GM18868 (cell line): ENCODE results near the gene GUCY1B1.
"Not testable (repeated sequence)": the region's sequence is repeated elsewhere in the genome, so short reads cannot be mapped to it uniquely, and the experiment has no call there.

Source experiments
- ATAC-seq: cut with Tn5 transposase; IDR thresholded peaks from one replicate; pipeline ENCODE4 v1.9.1; 2021; ENCODE audit warnings: mild to moderate bottlenecking, moderate library complexity; ENCODE audit not compliant: unreplicated experiment

GUCY1B1 gene

DNA sequence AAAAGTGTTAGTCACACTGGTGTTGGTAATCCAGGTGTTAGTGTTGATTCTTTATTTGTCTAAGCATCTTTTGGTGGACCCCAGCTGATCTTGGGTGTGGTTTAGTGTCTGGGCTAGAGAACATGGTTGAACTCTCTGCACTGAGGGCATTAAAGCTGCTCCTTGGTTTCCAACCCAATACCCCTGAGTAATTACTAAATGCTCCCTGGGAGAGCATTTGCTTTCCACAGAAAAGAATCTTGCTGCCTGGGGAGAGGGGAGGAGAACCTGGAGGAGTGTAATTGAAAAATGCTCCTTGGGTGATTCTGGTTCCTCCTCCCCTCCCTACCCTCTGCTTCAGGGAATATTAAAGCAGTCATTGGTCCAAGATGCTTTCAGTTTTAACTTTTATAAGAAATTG is 3.1 kb downstream of the GUCY1B1 start:
- no peak for ATAC-seq

DNA sequence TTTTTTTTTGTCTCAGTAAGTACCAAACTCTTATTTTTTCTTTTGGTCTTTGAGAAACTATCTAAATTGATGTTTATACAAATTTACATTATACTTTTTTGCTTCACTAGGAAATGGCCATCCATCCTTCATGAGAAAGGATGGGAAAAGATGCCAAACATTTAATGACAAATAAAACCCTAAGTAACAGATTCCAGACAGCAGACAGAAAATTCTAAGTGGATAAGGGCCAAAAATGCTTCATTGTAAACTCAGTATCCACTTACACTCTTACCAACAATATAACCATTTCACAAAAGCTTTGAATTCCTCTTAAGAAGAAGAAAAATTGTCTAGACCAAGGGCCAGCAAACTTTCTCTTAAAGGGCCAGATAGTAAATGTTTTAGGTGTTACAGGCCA is 3.5 kb downstream of the GUCY1B1 start:
- no peak for ATAC-seq

DNA sequence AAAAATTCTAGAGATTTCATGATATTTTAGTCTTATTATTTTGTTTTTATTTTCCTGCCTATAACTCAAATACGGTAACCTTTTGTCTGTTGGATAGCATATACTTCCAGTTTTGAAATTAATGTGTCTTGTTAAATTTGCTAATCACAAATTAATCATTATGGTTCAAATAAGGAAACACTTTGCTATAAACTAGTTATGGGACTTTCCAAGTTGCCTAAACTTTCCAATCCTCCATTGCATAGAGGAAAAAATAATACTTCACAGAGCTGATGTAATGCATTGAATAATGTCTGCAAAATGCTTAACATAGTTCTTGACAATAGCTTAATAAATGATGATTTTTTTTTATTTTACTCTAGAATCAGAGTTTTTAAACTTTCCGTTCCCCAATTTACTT is 4.7 kb downstream of the GUCY1B1 start:
- no peak for ATAC-seq

DNA sequence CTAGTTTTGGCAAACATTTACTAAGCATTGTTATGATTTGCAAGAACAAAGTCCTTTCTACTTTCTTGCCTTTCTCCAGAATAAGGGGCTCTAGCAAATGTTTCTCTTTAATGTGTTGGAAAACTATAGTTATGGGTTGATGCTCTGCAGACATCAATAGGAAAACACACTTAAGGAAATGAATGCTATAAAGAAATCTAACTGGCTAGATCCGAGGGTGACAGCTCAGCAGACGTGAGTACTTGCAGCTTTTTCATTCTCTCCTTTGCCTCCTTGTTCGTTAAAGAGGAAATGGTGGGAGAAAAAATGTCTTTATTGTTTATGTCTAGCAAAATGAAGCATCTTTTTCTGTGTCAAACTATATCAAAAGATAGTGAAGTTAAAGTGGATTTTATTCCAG is 6.3 kb downstream of the GUCY1B1 start:
- no peak for ATAC-seq

DNA sequence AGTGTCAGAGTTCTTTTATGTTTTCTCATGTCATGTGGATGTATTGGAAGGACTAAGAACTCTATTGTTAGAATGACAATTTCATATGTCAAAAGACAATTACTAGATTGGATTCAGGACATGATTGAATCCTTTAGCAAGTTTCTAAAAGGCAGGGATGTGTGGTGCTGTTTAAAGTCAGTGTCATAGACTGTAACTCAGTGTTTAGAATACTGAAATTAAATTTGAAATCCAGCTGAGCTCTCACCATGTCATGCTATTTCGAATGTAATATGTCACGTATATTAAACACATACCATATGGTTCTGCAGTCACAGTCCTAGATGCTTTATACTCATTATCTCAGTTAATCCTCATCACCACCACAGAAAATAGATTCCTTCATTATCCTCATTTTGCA is 7.8 kb downstream of the GUCY1B1 start:
- ATAC-seq: no peak

DNA sequence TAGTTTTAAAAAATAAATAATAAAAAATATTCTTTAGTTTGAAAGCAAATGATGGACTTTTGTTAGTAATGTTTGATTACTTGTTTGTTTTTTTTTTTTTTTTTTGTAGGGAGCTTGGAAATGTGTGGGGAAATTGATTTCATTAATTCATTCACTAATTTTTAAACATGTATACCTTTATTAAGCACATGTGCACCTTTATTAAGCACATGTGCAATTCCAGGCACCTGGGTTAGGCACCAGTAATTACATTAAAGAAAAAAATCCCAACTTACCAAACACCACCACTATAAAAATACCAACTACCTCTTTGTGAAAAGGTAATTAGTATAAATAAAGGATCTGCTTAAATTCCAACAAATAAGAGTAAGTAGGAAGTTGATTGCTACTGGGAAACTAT is 9.5 kb downstream of the GUCY1B1 start:
- ATAC-seq: no peak

DNA sequence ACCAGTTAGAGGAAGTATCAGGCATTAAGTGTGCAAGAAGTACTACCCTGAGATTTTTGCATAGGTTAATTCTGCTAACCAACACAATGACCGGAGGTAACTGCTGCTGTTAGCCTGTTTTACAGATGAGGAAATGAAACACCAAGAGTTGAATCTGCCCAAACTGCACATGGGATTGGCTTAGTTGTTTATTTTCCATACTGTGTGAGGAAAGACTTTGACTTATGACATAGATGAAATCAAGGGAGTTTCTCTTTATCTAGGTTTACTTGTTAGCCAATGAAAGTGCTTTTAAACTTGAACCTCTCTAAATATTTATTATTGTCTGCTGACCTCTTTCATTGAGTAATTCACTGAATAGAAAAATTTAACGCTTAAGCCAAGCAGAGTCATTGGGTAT is 10.3 kb downstream of the GUCY1B1 start:
- ATAC-seq: peak; percentile 80

DNA sequence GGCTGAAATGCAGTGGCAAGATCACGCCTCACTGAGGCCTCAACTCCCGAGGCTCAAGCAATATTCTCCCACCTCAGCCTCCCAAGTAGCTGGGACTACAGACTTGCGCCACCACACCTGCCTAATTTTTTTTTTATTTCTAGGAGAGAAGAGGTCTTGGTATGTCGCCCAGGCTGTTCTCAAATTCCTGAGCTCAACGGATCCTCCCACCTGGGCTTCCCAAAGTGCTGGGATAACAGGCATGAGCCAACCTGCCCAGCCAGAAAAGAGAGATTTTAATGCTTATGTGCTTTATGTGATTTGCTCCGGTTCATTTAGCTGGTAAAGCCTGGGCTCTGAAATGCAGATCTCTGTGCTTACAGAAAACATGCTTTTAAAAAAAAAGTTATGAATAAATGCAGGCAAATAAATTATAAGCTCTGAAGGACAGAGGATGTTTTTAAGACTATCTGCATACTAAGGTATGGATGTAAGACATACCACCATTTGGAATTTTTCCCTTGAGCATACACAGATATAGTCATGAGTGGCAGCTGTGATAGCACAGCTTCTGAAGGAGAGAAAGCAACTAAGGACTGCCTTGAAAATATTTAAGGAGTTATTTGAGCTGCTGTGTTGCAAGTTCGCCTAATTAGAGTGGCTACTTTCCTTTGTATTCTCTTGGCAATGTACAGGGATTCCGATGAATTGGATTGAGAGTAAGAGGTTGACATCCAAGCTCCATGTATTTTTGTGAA is 13.8 kb downstream of the GUCY1B1 start:
- ATAC-seq: no peak

DNA sequence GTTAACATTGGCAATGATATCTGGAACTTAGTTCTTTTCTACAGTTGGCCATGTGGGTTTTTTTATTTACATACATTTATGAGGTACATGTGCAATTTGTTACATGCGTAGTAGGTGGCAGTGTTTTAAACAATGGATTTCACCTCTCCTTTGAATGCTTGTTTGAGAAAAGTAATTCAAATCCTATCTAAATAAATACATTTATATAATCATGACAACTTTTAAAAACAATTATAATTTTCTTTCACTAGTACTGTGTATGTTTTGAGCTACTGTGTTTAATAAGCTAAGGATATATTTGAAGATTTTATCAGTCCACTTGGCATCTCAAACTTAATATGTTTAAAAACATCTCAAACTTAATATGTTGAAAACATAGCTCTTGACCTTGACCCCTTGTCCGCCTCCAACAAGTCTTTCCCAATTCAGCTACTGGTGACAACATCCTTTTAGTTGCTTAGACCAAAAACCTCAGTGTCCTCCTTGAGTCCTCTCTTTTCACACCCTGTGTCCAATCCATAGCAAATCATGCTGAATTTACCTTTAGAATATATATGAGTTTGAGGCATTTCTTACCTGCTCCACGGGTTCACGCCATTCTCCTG is 14.5 kb downstream of the GUCY1B1 start:
- ATAC-seq: no peak

DNA sequence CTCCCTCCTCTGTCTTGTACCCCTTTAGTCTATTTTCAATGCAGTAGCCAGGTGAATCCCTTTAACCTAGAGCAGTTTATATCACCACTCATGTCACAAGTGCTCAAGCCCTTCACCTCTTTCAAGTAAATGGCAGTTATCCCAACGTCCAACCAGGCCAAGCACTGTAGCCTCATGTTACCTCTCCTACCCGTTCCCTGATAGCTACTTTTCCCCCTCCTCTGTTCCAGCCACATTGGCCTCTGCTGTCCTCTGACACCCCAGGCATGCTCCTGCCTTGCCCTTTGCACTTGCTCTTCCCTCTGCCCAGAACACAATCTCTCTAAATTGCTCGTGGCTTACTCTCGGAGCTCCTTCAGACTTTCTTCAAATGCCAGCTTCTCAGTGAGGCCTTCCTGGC is 15.2 kb downstream of the GUCY1B1 start:
- ATAC-seq: no peak

DNA sequence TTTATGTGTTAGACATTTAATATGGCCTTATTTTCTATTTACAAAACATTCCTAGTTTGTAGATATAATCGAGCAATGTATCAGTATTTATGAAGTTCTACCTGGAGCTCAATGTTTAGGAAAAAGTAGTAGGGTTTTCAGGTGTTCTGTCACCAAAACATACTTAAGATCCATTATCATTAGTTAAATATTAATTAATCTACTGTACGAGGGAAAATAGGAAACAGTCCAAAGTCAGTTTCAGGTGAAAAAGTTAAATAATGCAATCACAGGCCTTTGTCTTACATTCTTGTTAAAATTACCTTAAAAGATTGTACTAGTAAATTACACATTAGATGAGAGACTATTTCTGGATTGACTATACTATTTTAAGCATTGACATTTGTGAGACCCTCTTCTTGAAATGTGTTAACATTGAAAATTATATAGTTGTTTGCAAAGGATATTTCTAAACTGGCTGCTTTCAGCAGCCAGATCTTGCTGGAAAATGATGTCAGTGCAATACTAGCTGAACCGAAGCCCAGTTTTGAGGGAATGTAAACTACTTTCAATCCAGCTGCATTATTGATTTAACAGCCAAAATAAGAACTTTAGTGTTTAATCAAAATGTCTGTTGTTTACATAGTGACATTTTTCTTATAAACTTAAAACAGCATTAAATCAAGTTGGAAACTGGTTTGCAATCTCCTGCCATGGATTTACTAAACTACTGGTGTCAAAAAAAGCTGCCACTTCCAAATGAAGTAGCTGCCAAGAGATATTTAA is 19.3 kb downstream of the GUCY1B1 start:
- no peak for ATAC-seq

DNA sequence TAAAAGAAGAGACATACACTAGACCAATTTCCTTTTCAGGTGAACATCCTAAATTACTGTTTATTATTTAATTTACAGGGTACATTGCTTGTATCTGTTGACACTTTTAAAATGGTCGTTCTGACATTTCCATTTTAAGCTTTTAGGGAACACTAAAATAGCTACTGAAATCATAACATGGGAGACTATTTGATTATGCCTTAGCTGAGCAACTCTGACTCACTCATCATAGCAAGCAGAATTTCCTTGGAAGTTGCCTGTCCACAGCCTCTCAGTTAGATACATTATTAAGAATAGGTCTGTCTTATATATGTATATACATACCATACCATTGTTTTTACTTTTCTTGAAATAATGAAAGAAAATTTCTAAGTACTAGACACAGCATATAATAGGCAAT is 22.0 kb downstream of the GUCY1B1 start:
- ATAC-seq: no peak

DNA sequence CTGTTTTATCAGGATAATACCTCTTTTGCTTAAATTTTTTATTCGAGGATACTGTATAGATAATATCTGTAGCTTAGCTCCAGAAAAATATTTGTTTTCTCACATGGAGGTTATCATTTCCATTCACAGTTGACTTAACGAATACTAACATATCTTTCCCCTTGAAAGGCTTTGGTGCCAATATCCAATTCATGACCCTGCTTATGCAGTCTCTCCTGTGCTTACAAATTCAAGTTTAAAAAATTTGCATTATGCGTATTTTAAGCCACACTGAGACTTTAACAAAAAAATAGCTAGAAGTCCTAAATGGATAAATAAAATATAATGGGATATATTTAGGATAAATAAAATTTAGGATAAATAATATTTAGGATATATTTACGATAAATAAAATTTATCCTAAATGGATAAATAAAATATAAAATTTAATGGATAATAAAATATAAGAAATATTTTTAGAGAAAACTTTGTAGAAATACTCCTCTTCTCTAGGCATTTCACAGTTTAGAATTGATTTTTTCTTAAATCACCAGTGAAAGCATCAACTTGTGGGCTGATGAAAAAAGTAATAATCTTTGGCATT is 22.5 kb downstream of the GUCY1B1 start:
- ATAC-seq: no peak

DNA sequence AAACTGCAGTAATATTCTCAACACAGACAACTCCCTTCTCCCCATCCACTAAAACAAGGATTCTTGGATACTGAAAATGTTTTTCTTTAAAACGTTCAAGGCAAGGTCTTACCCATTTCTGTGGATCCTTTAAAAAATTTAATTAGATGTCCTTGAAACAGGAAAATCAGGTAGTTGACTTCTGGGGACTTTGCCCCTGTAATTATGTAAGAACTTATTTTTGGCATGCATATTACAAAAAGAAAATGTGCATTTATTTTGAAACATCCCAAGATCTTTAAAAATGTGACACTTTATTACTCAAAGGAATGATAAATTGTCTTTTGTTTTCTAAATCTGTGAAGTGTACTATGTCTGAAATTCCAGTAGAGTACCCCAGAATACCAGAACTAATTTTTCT is 25.8 kb downstream of the GUCY1B1 start:
- ATAC-seq: no peak

DNA sequence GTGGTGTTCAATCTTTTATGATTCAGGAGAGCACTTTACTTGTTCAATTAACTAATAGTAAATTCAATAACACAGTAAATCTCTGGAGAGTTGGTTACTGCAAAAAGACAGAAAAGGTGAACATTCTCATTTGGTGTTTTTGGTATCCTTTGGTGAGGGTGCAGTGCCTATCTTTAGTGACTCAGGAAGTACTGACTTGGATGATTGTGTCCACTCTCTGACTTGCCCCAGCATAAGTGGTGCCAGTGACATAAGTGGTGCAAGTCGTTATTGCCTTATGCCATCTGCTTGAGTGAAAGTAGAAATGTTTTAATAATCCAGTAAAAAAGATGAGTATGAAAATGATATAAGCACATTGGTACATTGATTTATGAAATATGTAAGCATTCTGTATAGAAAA is 27.0 kb downstream of the GUCY1B1 start:
- no peak for ATAC-seq

DNA sequence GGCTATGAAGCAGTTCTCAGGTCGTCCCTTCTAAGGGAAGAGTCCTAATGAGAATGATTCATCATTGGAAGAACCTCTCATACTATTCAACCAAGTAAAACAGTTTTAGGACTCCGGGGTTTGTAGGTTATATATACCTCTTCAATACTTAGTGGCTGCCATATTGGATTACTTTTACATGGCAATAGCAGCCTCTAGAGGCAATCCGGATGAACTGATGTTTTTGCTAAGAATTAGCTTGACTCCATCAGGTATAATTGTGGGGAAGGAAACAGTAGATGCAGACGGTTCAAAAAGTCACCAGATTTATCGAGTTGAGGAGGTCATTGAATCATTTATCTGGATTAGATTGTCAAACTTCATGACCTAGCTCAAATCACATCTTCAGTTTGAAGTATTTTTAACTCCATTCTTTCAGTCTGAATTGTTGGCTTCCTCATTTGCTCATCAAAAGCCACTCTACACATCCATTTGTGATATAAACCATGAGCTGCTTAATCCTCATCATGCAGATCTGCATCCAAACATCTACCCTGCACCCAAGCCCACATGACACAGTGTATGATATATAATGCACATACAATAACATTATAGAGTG is 28.4 kb downstream of the GUCY1B1 start:
- peak; percentile 92 for ATAC-seq

DNA sequence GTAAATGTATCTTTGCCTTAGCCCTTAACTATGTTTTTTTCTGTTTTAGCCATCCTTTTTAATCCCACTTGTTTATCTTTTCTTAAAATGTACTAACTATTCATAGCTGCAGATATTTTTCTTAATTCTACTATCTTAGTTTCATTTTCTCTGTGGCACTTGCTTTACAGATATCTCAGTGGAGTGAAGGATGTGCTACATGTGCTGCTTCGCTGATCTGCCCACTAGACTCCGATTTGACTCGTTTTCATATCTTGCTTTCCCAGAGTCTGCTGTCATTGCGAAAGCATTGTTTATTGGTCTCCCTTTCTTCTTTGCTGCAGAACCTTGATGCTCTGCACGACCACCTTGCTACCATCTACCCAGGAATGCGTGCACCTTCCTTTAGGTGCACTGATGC is 30.6 kb downstream of the GUCY1B1 start:
- ATAC-seq: peak; percentile 62

DNA sequence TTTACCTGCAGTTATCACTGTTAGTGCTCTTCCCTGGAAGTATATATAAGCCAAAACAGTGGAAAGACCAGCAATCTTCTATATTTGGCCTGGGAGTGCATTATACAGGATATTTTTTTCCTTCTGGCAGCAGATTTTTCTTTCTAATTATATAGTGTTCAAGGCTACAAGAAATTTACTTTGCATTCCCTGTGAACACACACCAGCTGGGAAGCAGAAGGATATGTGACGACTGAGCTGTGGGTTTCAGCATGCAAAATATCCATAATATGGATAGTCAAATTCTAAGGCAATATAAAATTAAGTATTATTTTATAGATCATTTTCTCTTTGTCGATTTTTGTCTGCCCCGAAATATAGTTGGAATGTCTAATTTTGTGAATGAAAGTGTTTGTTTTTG is 31.2 kb downstream of the GUCY1B1 start:
- no peak for ATAC-seq

DNA sequence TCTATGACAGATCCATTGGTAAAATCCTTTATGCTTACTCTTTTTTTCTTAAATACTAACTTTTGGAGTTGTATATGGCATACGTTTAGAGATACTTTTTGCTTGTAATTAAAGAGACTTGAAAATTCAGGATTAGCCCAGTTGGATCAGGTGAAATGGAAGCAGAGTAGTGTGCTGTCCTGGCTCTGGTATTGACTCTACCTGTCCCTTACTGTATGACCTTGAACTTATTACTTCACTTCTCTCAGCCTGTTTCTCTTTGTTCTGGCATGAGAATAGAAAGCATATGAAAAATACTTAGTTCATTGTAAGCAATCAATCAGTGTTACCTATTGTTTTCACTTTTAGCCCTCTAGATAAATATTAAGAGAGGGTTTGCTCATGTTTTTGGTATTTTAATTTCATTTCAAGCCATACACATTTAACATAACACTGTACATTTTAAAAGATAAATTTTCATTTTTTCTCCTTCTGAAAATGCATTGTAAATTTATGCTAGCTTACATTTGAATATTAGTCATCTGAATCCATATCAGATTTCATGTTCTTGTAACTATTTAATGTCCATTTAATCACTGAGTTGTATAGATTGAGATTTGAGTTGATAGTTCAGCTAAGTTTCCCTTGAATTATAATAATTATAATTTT is 35.9 kb downstream of the GUCY1B1 start:
- ATAC-seq: no peak

DNA sequence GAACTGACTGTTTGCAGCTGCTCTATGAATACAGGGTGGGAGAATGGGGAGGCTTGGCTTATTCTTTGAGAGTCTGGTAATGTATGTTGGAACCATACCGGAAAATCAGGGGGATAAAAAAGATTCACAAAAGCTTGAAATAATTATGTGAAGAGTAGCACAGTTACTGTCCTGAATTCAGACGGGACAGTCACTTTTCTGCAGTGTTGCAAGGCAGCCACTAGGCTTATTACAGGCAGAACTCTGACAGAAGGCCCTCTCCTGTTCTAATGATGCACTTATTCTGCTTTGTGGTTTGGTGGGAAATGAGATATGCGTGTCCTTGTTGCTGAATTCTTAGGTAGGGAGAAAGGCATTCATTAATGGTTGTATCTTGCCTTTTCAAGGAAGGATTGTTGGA is 37.2 kb downstream of the GUCY1B1 start:
- ATAC-seq: peak; percentile 97

DNA sequence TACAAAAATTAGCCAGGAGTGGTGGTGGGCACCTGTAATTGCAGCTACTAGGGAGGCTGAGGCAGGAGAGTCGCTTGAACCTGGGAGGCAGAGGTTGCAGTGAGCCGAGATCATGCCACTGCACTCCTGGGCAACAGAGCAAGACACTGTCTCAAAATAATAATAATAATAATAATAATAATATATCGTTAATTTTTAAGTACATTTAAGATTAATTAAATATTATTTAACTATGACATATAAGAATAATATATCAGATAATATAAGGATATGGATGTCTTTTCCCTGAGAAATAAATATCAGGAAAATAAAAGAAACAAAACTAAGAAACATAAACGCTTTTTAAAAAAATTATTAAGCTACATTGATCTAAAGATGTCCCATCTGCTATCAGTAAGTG is 38.8 kb downstream of the GUCY1B1 start:
- ATAC-seq: not testable (repeated sequence)
